Stomach (tissue), 9 donors: Measurements from ENCODE around the gene COL12A1. TPM values are rescaled to one million over a fixed set of nuclear protein-coding genes. Genes with fewer than 3 reads are reported as not detected.

Experiments used
- DNase-seq, 2 donors: peaks; one replicate each; pipeline versions ENCODE4 v3.0.0 to v3.0.0-alpha.2; 2013 to 2019
- H3K27ac ChIP-seq, 5 donors: fragments of 200-600 bp in 4 of 5; sonication (generic) in 4 of 5; one replicate each; pipeline ENCODE4 v1.5.1; 2013 to 2019; ENCODE audit warnings: mild to moderate bottlenecking in 1 of 5, moderate library complexity in 1 of 5
- H3K27me3 ChIP-seq, 3 donors: fragments of 200-600 bp; sonication (generic); one replicate each; pipeline ENCODE4 v1.5.1; 2017 to 2019; ENCODE audit warnings: mixed run types in 1 of 3
- H3K36me3 ChIP-seq, 4 donors: fragments of 200-600 bp; sonication (generic); 1 replicate in 3 of 4; 2 replicates in 1 of 4; pipeline ENCODE4 v1.5.1; 2016 to 2019
- H3K4me1 ChIP-seq, 4 donors: fragments of 200-600 bp; sonication (generic); one replicate each; pipeline ENCODE4 v1.5.1; 2016 to 2019
- H3K4me3 ChIP-seq, 4 donors: fragments of 200-600 bp; sonication (generic) in 3 of 4; one replicate each; pipeline ENCODE4 v1.5.1; 2016 to 2019; ENCODE audit warnings: mild to moderate bottlenecking in 1 of 4
- H3K9me3 ChIP-seq, 4 donors: fragments of 200-600 bp; sonication (generic); one replicate each; pipeline ENCODE4 v1.5.1; 2016 to 2019
- CTCF ChIP-seq, 7 experiments: fragments of 450-650 bp in 4 of 7; fragments of 200-600 bp in 3 of 7; sonication (generic) in 3 of 7; IDR thresholded peaks; one replicate each; pipeline ENCODE4 v1.5.1; 2016 to 2019; ENCODE audit warnings: antibody characterized with exemption in 7 of 7, control low read depth in 2 of 7, mild to moderate bottlenecking in 1 of 7
- EP300 ChIP-seq: sonication (generic); formaldehyde crosslinking; IDR thresholded peaks from one replicate; pipeline ENCODE4 v1.6.1; 2017; ENCODE audit warnings: antibody characterized with exemption
- POLR2A ChIP-seq, 4 donors: fragments of 450-650 bp; IDR thresholded peaks; one replicate each; pipeline ENCODE4 v1.6.1; 2016; ENCODE audit warnings: antibody characterized with exemption in 4 of 4, control low read depth in 2 of 4, mild to moderate bottlenecking in 1 of 4, moderate library complexity in 1 of 4
- POLR2AphosphoS5 ChIP-seq, 3 donors: sonication (generic); formaldehyde crosslinking; IDR thresholded peaks; one replicate each; pipeline ENCODE4 v1.6.1; 2016; ENCODE audit warnings: antibody characterized with exemption in 3 of 3
- WGBS, 5 donors: extraction: QIAGEN DNeasy Blood & Tissue Kit in 3 of 5; methylation state at CpG; one replicate each; pipeline versions ENCODE4 v1.1.5 to v1.1.7; 2013 to 2018; 5-methylcytosine and 5-hydroxymethylcytosine counted together
- intact Hi-C: fragments of 100-400 bp; cut with DNase I; formaldehyde crosslinking; loops from one replicate; pipeline ENCODE4 v1.15.1; 2023; ENCODE audit warnings: low total_unique reads
- polyA plus RNA-seq, 3 donors: library from polyadenylated mRNA; stranded (reverse); fragments of 200-250 nt; gene quantifications; one replicate each; pipeline ENCODE4 v1.2.3, GENCODE V29; 2013
- total RNA-seq, 5 donors: library from RNA; depleted of rRNA; stranded (reverse); fragments of >200 nt; gene quantifications; one replicate each; pipeline versions ENCODE4 v1.1.0 to v1.2.3, GENCODE V29; 2014 to 2016
- donor health status: healthy with polysubstance abuse.
- donor health status: Bipolar disorder and iron deficiency.
- donor health status: healthy.

Gene COL12A1
- total and polyA plus RNA-seq, 8 donors: 3.4 to 170 (median 20.3) TPM

- no peaks in the 10 kb centered on the region for H3K9me3 ChIP-seq
- 71 to 85% (median 79%) methylated on average over 3 of the region's 3 CpGs for WGBS, 5 donors
- H3K27me3 ChIP-seq: peaks cover 0 to 2% (median 0%) of the 10 kb centered on the region in 3 donors
- H3K36me3 ChIP-seq: no peaks in the 10 kb centered on the region
- no peak overlapping the region for H3K4me3 ChIP-seq
- intact Hi-C loops: loop anchor here (10.0 kb wide), 1 partner anchor 1364 kb away; no protein-coding TSS in a partner anchor
- TF ChIP-seq POLR2AphosphoS5 (IDR thresholded peaks at IDR 0.05) (no peak), CTCF (IDR thresholded peaks at IDR 0.05) (no peak), EP300 (no peak), POLR2A (IDR thresholded peaks at IDR 0.05) (no peak)
- DNase-seq: no peak
- H3K27ac ChIP-seq: no peak overlapping the region
- H3K4me1 ChIP-seq: peaks cover 0 to 12% (median 3%) of the 10 kb centered on the region in 4 donors
Observed at GRCh38 chr6:75219263-75219662, 13.4 kb upstream of the COL12A1 start.

- 6 to 17% (median 9%) methylated on average over 4 of the region's 4 CpGs for WGBS, 5 donors
- intact Hi-C loops: loop anchor here (10.0 kb wide), 1 partner anchor 1362 kb away; no protein-coding TSS in a partner anchor
- Histone ChIP-seq H3K4me3 (no peak overlapping the region), H3K27ac (no peak overlapping the region), H3K27me3 (peaks cover 0 to 2% (median 0%) of the 10 kb centered on the region in 3 donors), H3K4me1 (peaks cover 0 to 12% (median 3%) of the 10 kb centered on the region in 4 donors), H3K9me3 (no peaks in the 10 kb centered on the region), H3K36me3 (no peaks in the 10 kb centered on the region)
- peak in 1 of 2 donors; percentile 65 for DNase-seq
- TF ChIP-seq POLR2A (IDR thresholded peaks at IDR 0.05) (no peak), EP300 (no peak), CTCF (IDR thresholded peaks at IDR 0.05) (no peak), POLR2AphosphoS5 (IDR thresholded peaks at IDR 0.05) (no peak)
Observed at GRCh38 chr6:75217193-75217592, 11.3 kb upstream of the COL12A1 start.

- H3K4me3 ChIP-seq: no peak overlapping the region
- no peak for TF ChIP-seq POLR2AphosphoS5 (IDR thresholded peaks at IDR 0.05)
- no peak for TF ChIP-seq POLR2A (IDR thresholded peaks at IDR 0.05)
- H3K4me1 ChIP-seq: peaks cover 0 to 11% (median 5%) of the 10 kb centered on the region in 4 donors
- no peak for DNase-seq
- WGBS, 5 donors: 68 to 79% (median 69%) methylated on average over 4 of the region's 4 CpGs
- no peaks in the 10 kb centered on the region for H3K9me3 ChIP-seq
- intact Hi-C loops: loop anchor here (10.0 kb wide), 1 partner anchor 1360 kb away; no protein-coding TSS in a partner anchor
- H3K27me3 ChIP-seq: peaks cover 0 to 2% (median 0%) of the 10 kb centered on the region in 3 donors
- no peak overlapping the region for H3K27ac ChIP-seq
- no peaks in the 10 kb centered on the region for H3K36me3 ChIP-seq
Observed at GRCh38 chr6:75215291-75215690, 9.4 kb upstream of the COL12A1 start.

GRCh38 chr6:75213732-75214131, 7.9 kb upstream of the COL12A1 start:
- TF ChIP-seq POLR2AphosphoS5 (IDR thresholded peaks at IDR 0.05) (no peak), EP300 (no peak), POLR2A (IDR thresholded peaks at IDR 0.05) (no peak), CTCF (IDR thresholded peaks at IDR 0.05) (no peak)
- Histone ChIP-seq H3K27me3 (peaks cover 0 to 4% (median 1%) of the 10 kb centered on the region in 3 donors), H3K27ac (no peak overlapping the region), H3K4me1 (peaks cover 2 to 17% (median 9%) of the 10 kb centered on the region in 4 donors), H3K4me3 (no peak overlapping the region), H3K9me3 (no peaks in the 10 kb centered on the region), H3K36me3 (no peaks in the 10 kb centered on the region)
- intact Hi-C loops: loop anchor here (5.0 to 10.0 kb wide), 2 partner anchors 1359 to 1476 kb away; no protein-coding TSS in a partner anchor
- no peak for DNase-seq
- 67 to 81% (median 74%) methylated on average over 2 of the region's 2 CpGs for WGBS, 5 donors

GRCh38 chr6:75213112-75213511, 7.3 kb upstream of the COL12A1 start:
- H3K4me1 ChIP-seq: peaks cover 6 to 23% (median 15%) of the 10 kb centered on the region in 4 donors
- H3K4me3 ChIP-seq: no peak overlapping the region
- H3K27me3 ChIP-seq: peaks cover 0 to 10% (median 8%) of the 10 kb centered on the region in 3 donors
- H3K36me3 ChIP-seq: no peaks in the 10 kb centered on the region
- no peaks in the 10 kb centered on the region for H3K9me3 ChIP-seq
- DNase-seq: no peak
- TF ChIP-seq POLR2A (IDR thresholded peaks at IDR 0.05) (no peak), CTCF (IDR thresholded peaks at IDR 0.05) (no peak), EP300 (no peak), POLR2AphosphoS5 (IDR thresholded peaks at IDR 0.05) (no peak)
- 10 to 27% (median 15%) methylated on average over 1 of the region's 1 CpG for WGBS, 5 donors
- intact Hi-C loops: loop anchor here (5.0 to 10.0 kb wide), 2 partner anchors 1358 to 1476 kb away; no protein-coding TSS in a partner anchor
- H3K27ac ChIP-seq: no peak overlapping the region
